HepG2 (cell line): ENCODE data around the gene GNAS-AS1. TPM values are rescaled to one million over a fixed set of nuclear protein-coding genes. Genes with fewer than 3 reads are reported as not detected.

Experiments used
- ATAC-seq: fragments of 200-7000 bp; cut with Tn5 transposase; 3 replicates; pipeline ENCODE4 v1.9.1; 2020; ENCODE audit warnings: mild to moderate bottlenecking, moderate library complexity
- BruUV-seq: library from RNA; stranded (reverse); fragments of 400-500 nt; replicated peaks from 2 replicates; lab custom pipeline; 2021; lab: Mats Ljungman, UMichigan
- CTCF ChIA-PET: fragments of 300-600 bp; formaldehyde crosslinking; extraction: SDS; loops from one replicate; lab custom pipeline; 2021; ENCODE audit warnings: low total read pairs, inconsistent platforms, low intra/inter-chr PET ratio; lab: Yijun Ruan, JAX
- POLR2A ChIA-PET: fragments of 350-600 bp; sonication (Branson Sonifier 250); formaldehyde crosslinking; loops from one replicate; lab custom pipeline; 2020; ENCODE audit warnings: antibody characterized with exemption, inconsistent platforms; lab: Yijun Ruan, JAX
- DNase-seq: peaks from one replicate; pipeline ENCODE4 v3.0.0-alpha.2; 2015; ENCODE audit warnings: low spot score
- FAIRE-seq: peaks from 3 replicates; lab custom pipeline; 2011; peaks lifted over from hg19 to GRCh38; lab: Jason Lieb, UNC
- H2AFZ ChIP-seq: one replicate; pipeline ENCODE4 v1.6.1; 2011; ENCODE audit warnings: low read length, inconsistent platforms
- H3K27ac ChIP-seq: fragments of 300-600 bp; 3 replicates; pipeline ENCODE4 v1.8.0; 2011; ENCODE audit warnings: mixed run types, mild to moderate bottlenecking, mixed read lengths, low read length, inconsistent platforms; ENCODE audit not compliant: insufficient read depth; ENCODE audit errors: extremely low read length
- H3K27me3 ChIP-seq, 2 experiments: fragments of 200-600 bp in 1 of 2; 2 replicates in 1 of 2; 3 replicates in 1 of 2; pipeline versions ENCODE4 v1.6.0 to v1.8.0; 2011; ENCODE audit warnings: low read length in 2 of 2, mild to moderate bottlenecking in 2 of 2, moderate library complexity in 2 of 2, inconsistent platforms in 1 of 2; ENCODE audit not compliant: insufficient read depth in 2 of 2, control insufficient read depth in 1 of 2
- H3K36me3 ChIP-seq, 2 experiments: fragments of 200-600 bp in 1 of 2; replicated peaks in 1 of 2; 2 replicates in 1 of 2; 3 replicates in 1 of 2; pipeline versions ENCODE4 v1.5.1 to v1.8.0; 2011; ENCODE audit warnings: low read length in 2 of 2, inconsistent platforms in 1 of 2; ENCODE audit not compliant: insufficient read depth in 2 of 2, control insufficient read depth in 1 of 2
- H3K4me1 ChIP-seq: 2 replicates; pipeline ENCODE4 v1.5.1; 2012; ENCODE audit warnings: low read length, inconsistent platforms; ENCODE audit not compliant: insufficient read depth
- H3K4me2 ChIP-seq: 2 replicates; pipeline ENCODE4 v1.6.0; 2011; ENCODE audit warnings: low read depth, low read length, inconsistent platforms
- H3K4me3 ChIP-seq, 3 experiments: fragments of 200-600 bp in 1 of 3; sonication (generic), shearing (Covaris generic) in 1 of 3; replicated peaks in 1 of 3; 2 replicates each; pipeline ENCODE4 v1.5.1; 2011 to 2016; ENCODE audit warnings: low read length in 3 of 3, inconsistent platforms in 2 of 3, low read depth in 2 of 3, mild to moderate bottlenecking in 2 of 3, control low read depth in 1 of 3, mixed read lengths in 1 of 3; ENCODE audit not compliant: insufficient read depth in 1 of 3
- H3K79me2 ChIP-seq: one replicate; pipeline ENCODE4 v1.6.1; 2011; ENCODE audit warnings: low read length, inconsistent platforms; ENCODE audit not compliant: insufficient read depth
- H3K9ac ChIP-seq: 2 replicates; pipeline ENCODE4 v1.6.0; 2011; ENCODE audit warnings: mild to moderate bottlenecking, low read depth, low read length, inconsistent platforms; ENCODE audit not compliant: insufficient read depth
- H3K9me3 ChIP-seq: 2 replicates; pipeline ENCODE4 v1.5.1; 2012; ENCODE audit warnings: mild to moderate bottlenecking, low read length
- H4K20me1 ChIP-seq: 2 replicates; pipeline ENCODE4 v1.6.0; 2011; ENCODE audit warnings: inconsistent platforms, mild to moderate bottlenecking, low read length, moderate library complexity; ENCODE audit not compliant: insufficient read depth
- ASH2L ChIP-seq: fragments of 300-600, 200-600 bp; sonication (generic); IDR thresholded peaks from 2 replicates; pipeline ENCODE4 v1.7.0; 2017; ENCODE audit warnings: low read depth, mild to moderate bottlenecking, moderate library complexity, mixed read lengths, low read length; ENCODE audit not compliant: insufficient read length
- SNAPC2 ChIP-seq: sonication (generic); formaldehyde crosslinking; IDR thresholded peaks from 2 replicates; pipeline ENCODE4 v1.8.1; 2022; ENCODE audit warnings: mild to moderate bottlenecking, missing genetic modification reagents
- TFAP4 ChIP-seq: sonication (generic); IDR thresholded peaks from 2 replicates; pipeline ENCODE4 v1.6.1; 2016; ENCODE audit warnings: low read depth, borderline replicate concordance
- ZFAT ChIP-seq: sonication (generic); formaldehyde crosslinking; conservative IDR thresholded peaks from 2 replicates; pipeline ENCODE4 v1.8.1; 2023; ENCODE audit warnings: missing genetic modification reagents, inconsistent platforms
- ZKSCAN5 ChIP-seq: sonication (generic); formaldehyde crosslinking; IDR thresholded peaks from 2 replicates; pipeline ENCODE4 v1.5.1; 2020; ENCODE audit warnings: mild to moderate bottlenecking, missing genetic modification reagents
- ZNF607 ChIP-seq: sonication (generic); formaldehyde crosslinking; IDR thresholded peaks from 2 replicates; pipeline ENCODE4 v1.5.1; 2020; ENCODE audit warnings: missing genetic modification reagents, mild to moderate bottlenecking, borderline replicate concordance
- ZNF891 ChIP-seq: sonication (generic); formaldehyde crosslinking; IDR thresholded peaks from 2 replicates; pipeline ENCODE4 v1.5.0; 2020; ENCODE audit warnings: mild to moderate bottlenecking, missing genetic modification reagents
- WGBS: methylation state at CpG from one replicate; pipeline ENCODE4 v1.1.6; 2017; ENCODE audit warnings: low lambda C conversion rate; 5-methylcytosine and 5-hydroxymethylcytosine counted together
- in situ Hi-C: cut with HindIII; loops from 2 replicates; pipeline ENCODE4 v1.10.0; 2017; ENCODE audit warnings: low pct_unique_long_range_greater_than_20kb; ENCODE audit not compliant: extremely low pct_ligation_motif_present
- intact Hi-C: fragments of 100-400 bp; cut with micrococcal nuclease; formaldehyde crosslinking; loops from one replicate; pipeline ENCODE4 v1.10.0; 2022; ENCODE audit not compliant: unreplicated experiment
- microRNA counts: library from miRNA; unstranded; fragments of <30 nt; microRNA quantifications from one replicate; lab custom pipeline; 2015
- microRNA-seq: library from miRNA; unstranded; fragments of <30 nt; microRNA quantifications from one replicate; pipeline ENCODE4, GENCODE V29; 2020
- polyA plus RNA-seq, 8 experiments: library from polyadenylated mRNA; depleted of rRNA in 3 of 8; stranded (reverse) in 7 of 8; unstranded in 1 of 8; fragments of >200 nt; fragmentation: Illumina TruSeq in 4 of 8; extraction: Trizol in 4 of 8; gene quantifications; 2 replicates each; pipeline versions ENCODE4 v1.2.1 to v1.2.3, GENCODE V29; 2011 to 2016; ENCODE audit warnings: low read depth in 4 of 8, missing spikeins in 1 of 8, mixed read lengths in 1 of 8; ENCODE audit not compliant: insufficient read depth in 1 of 8
- small RNA-seq, 3 experiments: library from RNA; depleted of rRNA; stranded (forward); fragments of <200 nt; gene quantifications; one replicate each; pipeline ENCODE3, GENCODE V24; 2012; ENCODE audit warnings: low read depth in 2 of 3, low replicate concordance in 1 of 3; ENCODE audit not compliant: insufficient read length in 3 of 3, insufficient read depth in 2 of 3
- total RNA-seq, 5 experiments: library from RNA; depleted of rRNA; stranded (reverse); fragments of >200 nt; fragmentation: Illumina TruSeq; extraction: Trizol; gene quantifications; 2 replicates each; pipeline ENCODE4 v1.2.3, GENCODE V29; 2016; ENCODE audit warnings: low read depth in 1 of 5

GNAS-AS1 gene
- total and polyA plus RNA-seq, 2 of the 13 experiments (the other 11 are each of a cell fraction or from before 2014, with no cell fraction given), result not detected

- Histone ChIP-seq H3K36me3 (no peaks in the 10 kb centered on the region), H3K9me3 (no peaks in the 10 kb centered on the region), H3K27me3 (peaks cover 12 to 44% of the 10 kb centered on the region in 2 experiments; a peak in 4 of 5 replicates), H2AFZ (no peak overlapping the region), H3K79me2 (no peaks in the 10 kb centered on the region), H4K20me1 (no peaks in the 10 kb centered on the region), H3K4me2 (no peak overlapping the region), H3K4me1 (no peaks in the 10 kb centered on the region), H3K4me3 (no peak overlapping the region), H3K9ac (no peak overlapping the region), H3K27ac (no peak overlapping the region)
- FAIRE-seq (no peak), ATAC-seq (no peak), DNase-seq (no peak)
- WGBS, result 6% methylated on average over 5 of the region's 5 CpGs
- TF ChIP-seq SNAPC2 (CRISPR knock-in tag) (no peak), ZNF891 (CRISPR knock-in tag) (no peak), ASH2L (no peak)
- CTCF ChIA-PET, result no interaction called here
- intact Hi-C loops, result no loop called here
- POLR2A ChIA-PET, result no interaction called here
- in situ Hi-C loops, result no loop called here
- no TSS peak for BruUV-seq
Measured at GRCh38 chr20:58774214-58774613, 76.5 kb downstream of the GNAS-AS1 start.

DNA sequence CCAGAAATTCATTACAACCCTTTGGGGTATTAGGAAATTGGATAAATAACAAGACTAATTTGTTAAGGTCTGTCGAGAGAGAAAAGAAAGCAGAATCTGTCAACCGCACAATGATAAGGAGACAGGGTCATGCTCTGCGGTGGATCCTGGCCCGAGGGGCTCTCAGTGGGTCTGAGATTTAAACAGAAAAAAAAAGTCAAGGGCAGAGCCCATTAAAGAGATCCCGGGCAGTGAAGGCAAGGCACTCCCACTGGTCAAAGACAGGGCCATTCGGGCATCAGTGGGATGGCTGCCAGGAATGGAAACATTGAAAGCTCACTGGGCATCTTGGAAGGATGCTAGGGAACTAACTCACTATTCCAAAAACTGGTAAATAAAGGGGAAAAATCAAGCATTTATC lies 77.9 kb downstream of the GNAS-AS1 start:
- no peak for DNase-seq
- H3K4me1 ChIP-seq, result no peaks in the 10 kb centered on the region
- H3K79me2 ChIP-seq, result no peaks in the 10 kb centered on the region
- FAIRE-seq, result no peak
- BruUV-seq, result no TSS peak
- no peak overlapping the region for H3K4me2 ChIP-seq
- no peak overlapping the region for H2AFZ ChIP-seq
- 13% methylated on average over 6 of the region's 6 CpGs for WGBS
- no peak overlapping the region for H3K9ac ChIP-seq
- H3K27ac ChIP-seq, result no peak overlapping the region
- intact Hi-C loops (no loop called here), in situ Hi-C loops (no loop called here)
- no peaks in the 10 kb centered on the region for H3K36me3 ChIP-seq
- ATAC-seq, result no peak
- no peak overlapping the region for H3K4me3 ChIP-seq
- no peaks in the 10 kb centered on the region for H4K20me1 ChIP-seq
- CTCF ChIA-PET, result no interaction called here
- TF ChIP-seq ZKSCAN5 (no peak), ZFAT (CRISPR knock-in tag) (no peak), TFAP4 (no peak), ZNF607 (CRISPR knock-in tag) (no peak)
- peaks cover 6 to 38% of the 10 kb centered on the region in 2 experiments; a peak in 4 of 5 replicates for H3K27me3 ChIP-seq
- POLR2A ChIA-PET, result no interaction called here
- H3K9me3 ChIP-seq, result no peaks in the 10 kb centered on the region

MicroRNAs encoded within 50 kb of the gene (microRNA counts, 767-probe panel; counts per million panel counts)
- microRNA hsa-miR-296-3p (lab: Ali Mortazavi, UCI) (not detected), microRNA hsa-miR-296-5p (lab: Ali Mortazavi, UCI) (not detected), microRNA hsa-miR-298 (lab: Ali Mortazavi, UCI) (not detected)

Small RNA genes lying within 50 kb of the gene (microRNA-seq; reads per million reads assigned to microRNA genes)
- gene MIR298, result not detected

Small RNA genes lying within 50 kb of the gene (small RNA-seq; reads per million reads assigned to genes)
- gene MIR298 (0 reads per million in 3 experiments), gene RF02127 (0 reads per million in 3 experiments), gene RF02128 (0 reads per million in 3 experiments), gene RF02130 (0 reads per million in 3 experiments), gene RF02131 (0 reads per million in 3 experiments)

Other genes starting within 250 kb of the GNAS-AS1 start
- gene STX16, start 199.6 kb downstream of the GNAS-AS1 start, total RNA-seq (2016; rRNA removed; fragmentation: Illumina TruSeq; extraction: Trizol), result 28.0 and 40.5 TPM in 2 replicates
- gene STX16, start 199.6 kb downstream of the GNAS-AS1 start, polyA plus RNA-seq (2011; rRNA removed), result 72.7 and 79.2 TPM in 2 replicates
- 0.60 and 4.1 TPM in 2 replicates for gene NPEPL1, start 158.1 kb downstream of the GNAS-AS1 start, total RNA-seq (2016; rRNA removed; fragmentation: Illumina TruSeq; extraction: Trizol)
- 7.5 and 9.9 TPM in 2 replicates for gene NPEPL1, start 158.1 kb downstream of the GNAS-AS1 start, polyA plus RNA-seq (2011; rRNA removed)
- gene GNAS, start 1.8 kb upstream of the GNAS-AS1 start, total RNA-seq (2016; rRNA removed; fragmentation: Illumina TruSeq; extraction: Trizol), result 382 and 407 TPM in 2 replicates
- 1,008 and 1,029 TPM in 2 replicates for gene GNAS, start 1.8 kb upstream of the GNAS-AS1 start, polyA plus RNA-seq (2011; rRNA removed)
- gene NELFCD, start 130.4 kb upstream of the GNAS-AS1 start, total RNA-seq (2016; rRNA removed; fragmentation: Illumina TruSeq; extraction: Trizol), result 159 and 160 TPM in 2 replicates
- 168 and 203 TPM in 2 replicates for gene NELFCD, start 130.4 kb upstream of the GNAS-AS1 start, polyA plus RNA-seq (2011; rRNA removed)
- gene CTSZ, start 156.4 kb upstream of the GNAS-AS1 start, total RNA-seq (2016; rRNA removed; fragmentation: Illumina TruSeq; extraction: Trizol), result not detected in 2 replicates
- 0.33 and 0.46 TPM in 2 replicates for gene CTSZ, start 156.4 kb upstream of the GNAS-AS1 start, polyA plus RNA-seq (2011; rRNA removed)
- 0.11 and 0.17 TPM in 2 replicates for gene TUBB1, start 168.5 kb upstream of the GNAS-AS1 start, total RNA-seq (2016; rRNA removed; fragmentation: Illumina TruSeq; extraction: Trizol)
- 51.5 and 57.6 TPM in 2 replicates for gene TUBB1, start 168.5 kb upstream of the GNAS-AS1 start, polyA plus RNA-seq (2011; rRNA removed)
- 134 and 163 TPM in 2 replicates for gene ATP5F1E, start 181.4 kb upstream of the GNAS-AS1 start, total RNA-seq (2016; rRNA removed; fragmentation: Illumina TruSeq; extraction: Trizol)
- 99.9 and 121 TPM in 2 replicates for gene ATP5F1E, start 181.4 kb upstream of the GNAS-AS1 start, polyA plus RNA-seq (2011; rRNA removed)
- 42.6 and 59.8 TPM in 2 replicates for gene PRELID3B, start 191.9 kb upstream of the GNAS-AS1 start, total RNA-seq (2016; rRNA removed; fragmentation: Illumina TruSeq; extraction: Trizol)
- 19.5 and 23.3 TPM in 2 replicates for gene PRELID3B, start 191.9 kb upstream of the GNAS-AS1 start, polyA plus RNA-seq (2011; rRNA removed)